NCI-H446 treated with DMSO at 0.1 percent for 48 hours (cell line): ENCODE data around the gene FAM50A.

ENCODE experiments used
- DNase-seq: peaks from one replicate; lab custom pipeline; 2025; lab: John Stamatoyannopoulos, UW

FAM50A gene

GRCh38 chrX:154412468-154412867 is 31.5 kb upstream of the FAM50A start:
- DNase-seq, result no peak

GRCh38 chrX:154413142-154413541 is 30.8 kb upstream of the FAM50A start:
- no peak for DNase-seq

GRCh38 chrX:154417157-154417556 is 26.8 kb upstream of the FAM50A start:
- DNase-seq, result no peak

GRCh38 chrX:154419189-154419588 is 24.8 kb upstream of the FAM50A start:
- no peak for DNase-seq

GRCh38 chrX:154419688-154420401 is 24.1 kb upstream of the FAM50A start:
- no peak for DNase-seq

- no peak for DNase-seq
Measured at GRCh38 chrX:154420402-154420756, 23.6 kb upstream of the FAM50A start.

- DNase-seq, result no peak
Measured at GRCh38 chrX:154426916-154427770, 16.8 kb upstream of the FAM50A start.

GRCh38 chrX:154428176-154429171 is 15.5 kb upstream of the FAM50A start, which contains the start of gene ATP6AP1:
ATP6AP1 (plus strand) TSS chrX:154428677; CDS start chrX:154428693, 16 bp downstream.
- peak; percentile 88 for DNase-seq

GRCh38 chrX:154429711-154430110 is 14.2 kb upstream of the FAM50A start:
- DNase-seq, result no peak

GRCh38 chrX:154430479-154430878 is 13.5 kb upstream of the FAM50A start:
- no peak for DNase-seq

GRCh38 chrX:154430916-154431315 is 13.0 kb upstream of the FAM50A start:
- DNase-seq, result no peak

- DNase-seq, result no peak
Measured at GRCh38 chrX:154431341-154431740, 12.6 kb upstream of the FAM50A start.

GRCh38 chrX:154432210-154432609 is 11.7 kb upstream of the FAM50A start:
- no peak for DNase-seq

GRCh38 chrX:154433605-154434004 is 10.3 kb upstream of the FAM50A start:
- DNase-seq, result no peak

GRCh38 chrX:154434394-154435168 is 9.4 kb upstream of the FAM50A start:
- no peak for DNase-seq

GRCh38 chrX:154435171-154435733 is 8.7 kb upstream of the FAM50A start:
- DNase-seq, result no peak

- no peak for DNase-seq
Measured at GRCh38 chrX:154436374-154436982, 7.5 kb upstream of the FAM50A start.

- DNase-seq, result no peak
Measured at GRCh38 chrX:154436983-154437752, 6.8 kb upstream of the FAM50A start, which contains the start of gene GDI1. GDI1 (plus strand) TSS chrX:154437154; CDS start chrX:154437255, 101 bp downstream.
